GM03348 (cell line): Measurements from ENCODE around the gene SCMH1.
"Not testable (repeated sequence)": the region's sequence is repeated elsewhere in the genome, so short reads cannot be mapped to it uniquely, and the experiment has no call there.

Source experiments
- DNase-seq: peaks from one replicate; pipeline ENCODE4 v3.0.0; 2012; ENCODE audit warnings: low spot score

SCMH1 gene

GRCh38 chr1:41249319-41249718 is 7.2 kb upstream of the SCMH1 start:
- DNase-seq = no peak

GRCh38 chr1:41246568-41246967 is 4.5 kb upstream of the SCMH1 start:
- DNase-seq = no peak

- DNase-seq = no peak
These were observed 3.6 kb upstream of the SCMH1 start for GRCh38 chr1:41245659-41246058.

- DNase-seq = no peak
These were observed 926 bp upstream of the SCMH1 start for GRCh38 chr1:41243079-41243385.

- DNase-seq = no peak
These were observed 404 bp upstream of the SCMH1 start for GRCh38 chr1:41242342-41243078.

- DNase-seq = peak; percentile 85
These were observed 755 bp downstream of the SCMH1 start for GRCh38 chr1:41241354-41241748.

- peak; percentile 15 for DNase-seq
These were observed 1.2 kb downstream of the SCMH1 start for GRCh38 chr1:41240781-41241353.

- peak; percentile 52 for DNase-seq
These were observed 2.0 kb downstream of the SCMH1 start for GRCh38 chr1:41239988-41240610.

- peak; percentile 13 for DNase-seq
These were observed 3.7 kb downstream of the SCMH1 start for GRCh38 chr1:41238311-41238988.

- DNase-seq = no peak
These were observed 5.3 kb downstream of the SCMH1 start for GRCh38 chr1:41236781-41237180.

- no peak for DNase-seq
These were observed 6.2 kb downstream of the SCMH1 start for GRCh38 chr1:41235893-41236292.

GRCh38 chr1:41233708-41234107 is 8.4 kb downstream of the SCMH1 start:
- no peak for DNase-seq

- no peak for DNase-seq
These were observed 9.8 kb downstream of the SCMH1 start for GRCh38 chr1:41232305-41232704.

- no peak for DNase-seq
These were observed 11.4 kb downstream of the SCMH1 start for GRCh38 chr1:41230656-41231055.

- DNase-seq = not testable (repeated sequence)
These were observed 12.9 kb downstream of the SCMH1 start for GRCh38 chr1:41229219-41229618.

- DNase-seq = no peak
These were observed 15.2 kb downstream of the SCMH1 start for GRCh38 chr1:41226815-41227434.

- DNase-seq = no peak
These were observed 16.6 kb downstream of the SCMH1 start for GRCh38 chr1:41225495-41225894.

GRCh38 chr1:41222496-41222895 is 19.6 kb downstream of the SCMH1 start:
- no peak for DNase-seq

GRCh38 chr1:41221995-41222394 is 20.1 kb downstream of the SCMH1 start:
- DNase-seq = no peak

- no peak for DNase-seq
These were observed 24.0 kb downstream of the SCMH1 start for GRCh38 chr1:41218152-41218551.

- DNase-seq = no peak
These were observed 24.7 kb downstream of the SCMH1 start for GRCh38 chr1:41217441-41217840.

- no peak for DNase-seq
These were observed 26.5 kb downstream of the SCMH1 start for GRCh38 chr1:41215623-41216022.

GRCh38 chr1:41213341-41213740 is 28.8 kb downstream of the SCMH1 start:
- no peak for DNase-seq
